Activated T-helper 1 cell treated with anti-CD3 and anti-CD28 coated beads, Interleukin-12 subunit alpha, Interleukin-12 subunit beta, Interleukin-2, Interleukin-4 antibody, amounts not matched to agents 30 ng/mL and 10 ng/mL and 1 ng/mL, durations not matched to agents 14 hours and 24 hours and 36 hours (primary cell): ENCODE results near the gene LOC128125822.

Source experiments
- DNase-seq: peaks from one replicate; pipeline ENCODE4 v3.0.0; 2021; ENCODE audit warnings: low spot score
- H3K27ac Mint-ChIP-seq: one replicate; pipeline ENCODE4 v1.8.0; 2021; ENCODE audit warnings: mild to moderate bottlenecking, mixed read lengths
- H3K27me3 Mint-ChIP-seq: one replicate; pipeline ENCODE4 v1.8.0; 2022; ENCODE audit warnings: mild to moderate bottlenecking, moderate library complexity, mixed read lengths; ENCODE audit not compliant: insufficient read depth
- H3K36me3 Mint-ChIP-seq: one replicate; pipeline ENCODE4 v1.8.0; 2021; ENCODE audit warnings: low read depth, mixed read lengths
- H3K4me1 Mint-ChIP-seq: one replicate; pipeline ENCODE4 v1.8.0; 2021; ENCODE audit warnings: low read depth, mixed read lengths
- H3K4me3 Mint-ChIP-seq: one replicate; pipeline ENCODE4 v1.8.0; 2021; ENCODE audit warnings: mild to moderate bottlenecking, moderate library complexity, mixed read lengths
- H3K9me3 Mint-ChIP-seq: one replicate; pipeline ENCODE4 v1.8.0; 2021; ENCODE audit warnings: mixed read lengths
- intact Hi-C: fragments of 100-400 bp; cut with micrococcal nuclease; formaldehyde crosslinking; loops from one replicate; pipeline ENCODE4 v1.15.1; 2024

LOC128125822 gene

DNA sequence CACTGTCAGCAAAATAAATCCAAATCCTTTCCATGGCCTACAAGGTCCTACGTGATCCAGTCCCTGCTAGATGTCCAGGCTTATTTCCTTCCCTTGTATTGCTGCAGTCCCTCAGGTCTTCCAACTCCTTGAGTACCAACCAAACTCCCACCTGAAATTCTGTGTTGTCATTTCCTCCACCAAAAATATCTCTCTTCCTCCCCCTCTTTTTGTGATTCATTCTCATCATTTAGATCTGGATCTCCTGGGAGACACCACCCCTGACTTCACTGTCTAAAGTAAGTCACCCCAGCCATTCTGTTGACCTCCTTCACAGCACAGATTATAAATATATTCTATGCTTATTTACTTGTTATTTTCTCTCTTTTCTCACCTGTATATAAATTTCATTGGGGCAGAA lies 9.0 kb upstream of the LOC128125822 start:
- Mint-ChIP-seq H3K27ac (no peak overlapping the region), H3K27me3 (peaks cover 6% of the 10 kb centered on the region), H3K9me3 (no peaks in the 10 kb centered on the region), H3K4me3 (no peak overlapping the region), H3K36me3 (no peaks in the 10 kb centered on the region), H3K4me1 (peaks cover 7% of the 10 kb centered on the region)
- intact Hi-C loops = no loop called here
- DNase-seq = no peak

DNA sequence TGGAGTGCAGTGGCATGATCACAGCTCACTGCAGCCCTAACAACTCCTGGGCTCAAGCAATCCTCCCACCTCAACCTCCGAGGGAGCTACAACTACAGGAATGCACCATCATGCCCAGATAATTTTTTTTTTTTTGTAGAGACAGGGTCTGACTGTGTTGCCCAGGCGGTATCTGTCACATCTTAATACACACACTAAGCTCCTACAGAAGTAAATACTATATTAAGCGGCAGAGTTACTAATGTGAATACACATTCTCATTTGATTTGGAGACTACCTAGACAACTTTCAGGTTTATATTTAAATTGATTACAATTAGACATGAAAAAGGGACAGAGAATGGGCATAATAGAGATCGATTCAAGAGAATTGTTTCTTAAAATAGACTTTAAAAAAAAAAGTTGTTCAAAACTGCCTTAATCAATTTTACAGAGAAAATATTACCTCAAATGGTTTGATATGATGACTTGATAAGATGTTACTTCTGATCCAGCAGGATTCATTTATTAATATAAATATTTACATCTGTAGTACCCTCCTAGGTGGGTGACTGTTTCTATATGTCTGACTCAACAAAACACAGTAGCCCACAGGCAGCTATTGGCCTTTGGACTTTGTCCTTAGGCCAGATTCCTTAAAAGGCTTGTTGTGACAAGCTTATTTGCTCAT lies 7.1 kb upstream of the LOC128125822 start:
- DNase-seq = no peak
- Mint-ChIP-seq H3K9me3 (no peaks in the 10 kb centered on the region), H3K27me3 (peaks cover 5% of the 10 kb centered on the region), H3K36me3 (no peaks in the 10 kb centered on the region), H3K4me3 (no peak overlapping the region), H3K4me1 (peaks cover 7% of the 10 kb centered on the region), H3K27ac (no peak overlapping the region)
- intact Hi-C loops = no loop called here

DNA sequence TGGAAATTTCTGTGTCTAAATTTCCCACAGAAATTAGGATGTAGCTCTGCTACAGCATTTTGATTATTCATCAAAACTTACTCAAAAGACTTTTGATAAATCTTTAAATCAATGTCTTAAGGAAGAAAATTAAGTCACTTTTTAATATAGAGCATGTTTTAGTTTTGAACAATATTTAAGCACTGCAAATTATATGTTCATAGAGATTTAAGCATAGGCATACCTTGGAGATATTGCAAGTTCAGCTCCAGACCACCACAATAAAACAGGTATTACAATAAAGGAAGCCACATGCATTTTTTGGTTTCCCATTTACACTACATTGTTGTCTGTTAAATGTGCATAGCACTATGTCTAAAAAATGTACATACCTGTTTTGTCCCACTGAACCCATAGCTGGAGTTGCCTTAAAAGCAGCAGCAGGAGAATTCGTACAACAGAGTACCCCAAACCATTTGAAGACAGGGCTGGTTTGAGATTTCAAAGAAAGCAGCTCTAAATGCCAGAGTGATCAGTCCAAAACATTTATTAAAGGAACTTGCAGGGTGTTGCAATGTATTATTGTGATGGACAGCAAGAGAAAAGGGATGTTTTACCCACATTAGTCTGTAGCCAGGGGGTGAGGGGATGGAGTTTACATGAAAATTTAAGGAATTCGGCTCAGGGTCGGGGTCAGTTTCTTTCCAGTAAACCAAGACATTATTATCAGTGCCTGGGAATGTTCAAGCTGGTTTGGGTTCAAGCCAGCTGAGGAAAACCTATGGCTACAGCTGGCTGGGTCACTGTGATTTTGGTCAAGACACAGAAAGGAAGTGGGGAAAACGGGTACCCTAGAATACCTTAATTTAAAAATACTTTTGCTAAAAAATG lies 6.3 kb upstream of the LOC128125822 start:
- H3K36me3 Mint-ChIP-seq = no peaks in the 10 kb centered on the region
- H3K9me3 Mint-ChIP-seq = no peaks in the 10 kb centered on the region
- no peak overlapping the region for H3K27ac Mint-ChIP-seq
- peaks cover 7% of the 10 kb centered on the region for H3K4me1 Mint-ChIP-seq
- H3K27me3 Mint-ChIP-seq = peaks cover 5% of the 10 kb centered on the region
- intact Hi-C loops = no loop called here
- no peak overlapping the region for H3K4me3 Mint-ChIP-seq
- DNase-seq = no peak

DNA sequence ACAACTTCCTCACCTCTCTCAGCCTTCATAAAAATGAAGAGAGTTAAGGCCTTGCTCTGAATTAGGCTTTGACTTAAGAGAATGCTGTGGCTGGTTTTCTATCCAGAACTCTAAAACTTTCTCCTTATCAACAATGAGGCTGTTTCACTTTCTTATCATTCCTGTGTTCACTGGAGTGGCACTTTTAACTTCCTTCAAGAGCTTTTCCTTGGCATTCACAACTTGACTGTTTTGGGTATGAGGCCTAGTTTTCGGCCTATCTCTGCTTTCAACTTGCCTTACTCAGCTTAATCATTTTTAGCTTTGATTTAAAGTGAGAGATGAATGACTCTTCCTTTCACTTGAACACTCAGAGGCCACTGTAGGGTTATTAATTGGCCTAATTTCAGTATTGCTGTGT lies 4.3 kb upstream of the LOC128125822 start:
- intact Hi-C loops = no loop called here
- Mint-ChIP-seq H3K27me3 (no peaks in the 10 kb centered on the region), H3K36me3 (no peaks in the 10 kb centered on the region), H3K27ac (no peak overlapping the region), H3K9me3 (no peaks in the 10 kb centered on the region), H3K4me3 (no peak overlapping the region), H3K4me1 (peaks cover 15% of the 10 kb centered on the region)
- DNase-seq = no peak

DNA sequence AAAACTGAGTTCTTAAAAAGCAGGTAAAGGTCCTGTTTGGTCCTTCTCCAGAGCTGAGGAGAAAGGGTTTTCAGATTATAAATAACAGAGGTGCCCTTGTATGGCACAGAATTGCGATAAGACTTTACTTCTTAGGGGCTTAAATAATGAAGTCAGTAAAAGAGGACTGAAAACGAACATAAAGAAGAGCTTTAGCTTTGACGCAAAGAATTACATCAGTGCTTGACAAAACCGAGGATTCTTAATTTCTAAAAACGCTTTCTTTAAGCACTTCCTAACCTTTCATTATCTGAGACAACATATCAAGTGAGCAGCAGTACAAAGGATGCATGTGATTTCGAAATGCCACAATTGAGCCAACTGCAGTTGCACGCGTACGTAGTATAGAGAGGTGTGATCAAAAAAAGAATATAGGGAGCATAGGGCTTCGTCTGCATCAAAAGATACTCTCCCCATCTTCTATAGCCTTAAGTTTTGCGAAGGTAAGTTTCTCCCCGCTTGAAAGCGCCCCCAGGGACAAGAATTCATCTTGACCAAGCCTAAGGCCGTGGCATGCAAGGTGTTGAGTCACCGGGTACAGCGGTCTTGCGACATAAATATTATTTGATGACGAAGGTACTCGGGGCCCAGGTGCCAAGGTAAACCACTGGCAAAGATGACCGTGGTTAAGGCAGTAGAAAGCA lies 778 bp upstream of the LOC128125822 start:
- Mint-ChIP-seq H3K9me3 (no peaks in the 10 kb centered on the region), H3K4me1 (peaks cover 30% of the 10 kb centered on the region), H3K36me3 (peaks cover 14% of the 10 kb centered on the region), H3K27ac (peak overlapping the region; percentile 94), H3K27me3 (no peaks in the 10 kb centered on the region), H3K4me3 (peak overlapping the region; percentile 84)
- no peak for DNase-seq
- intact Hi-C loops = loop anchor here (1.0 kb wide), 2 partner anchors 64 to 219 kb away; partner anchors contain the start of gene PHF3

DNA sequence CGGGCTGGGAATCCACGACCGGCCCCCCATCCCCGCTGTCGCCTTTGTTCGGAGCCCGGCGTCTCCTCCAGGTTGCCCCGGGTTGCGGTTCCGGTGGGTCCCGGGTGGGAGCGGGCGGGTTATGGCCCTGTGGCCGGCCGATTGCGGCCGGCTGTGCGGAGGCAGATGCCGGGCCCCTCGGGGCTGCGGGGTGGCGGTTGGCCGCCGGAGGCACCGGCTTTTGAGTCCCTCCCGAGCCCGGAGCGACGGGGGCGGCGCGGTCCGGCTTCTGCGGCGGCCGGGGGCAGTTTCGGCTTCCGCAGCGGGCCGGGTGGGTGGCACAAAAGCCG lies 431 bp downstream of the LOC128125822 start:
- Mint-ChIP-seq H3K27ac (peak overlapping the region; percentile 94), H3K36me3 (peaks cover 25% of the 10 kb centered on the region), H3K27me3 (no peaks in the 10 kb centered on the region), H3K9me3 (no peaks in the 10 kb centered on the region), H3K4me3 (peak overlapping the region; percentile 95), H3K4me1 (peaks cover 37% of the 10 kb centered on the region)
- intact Hi-C loops = loop anchor here (1.0 kb wide), 2 partner anchors 63 to 220 kb away; partner anchors contain the start of gene PHF3
- no peak for DNase-seq

DNA sequence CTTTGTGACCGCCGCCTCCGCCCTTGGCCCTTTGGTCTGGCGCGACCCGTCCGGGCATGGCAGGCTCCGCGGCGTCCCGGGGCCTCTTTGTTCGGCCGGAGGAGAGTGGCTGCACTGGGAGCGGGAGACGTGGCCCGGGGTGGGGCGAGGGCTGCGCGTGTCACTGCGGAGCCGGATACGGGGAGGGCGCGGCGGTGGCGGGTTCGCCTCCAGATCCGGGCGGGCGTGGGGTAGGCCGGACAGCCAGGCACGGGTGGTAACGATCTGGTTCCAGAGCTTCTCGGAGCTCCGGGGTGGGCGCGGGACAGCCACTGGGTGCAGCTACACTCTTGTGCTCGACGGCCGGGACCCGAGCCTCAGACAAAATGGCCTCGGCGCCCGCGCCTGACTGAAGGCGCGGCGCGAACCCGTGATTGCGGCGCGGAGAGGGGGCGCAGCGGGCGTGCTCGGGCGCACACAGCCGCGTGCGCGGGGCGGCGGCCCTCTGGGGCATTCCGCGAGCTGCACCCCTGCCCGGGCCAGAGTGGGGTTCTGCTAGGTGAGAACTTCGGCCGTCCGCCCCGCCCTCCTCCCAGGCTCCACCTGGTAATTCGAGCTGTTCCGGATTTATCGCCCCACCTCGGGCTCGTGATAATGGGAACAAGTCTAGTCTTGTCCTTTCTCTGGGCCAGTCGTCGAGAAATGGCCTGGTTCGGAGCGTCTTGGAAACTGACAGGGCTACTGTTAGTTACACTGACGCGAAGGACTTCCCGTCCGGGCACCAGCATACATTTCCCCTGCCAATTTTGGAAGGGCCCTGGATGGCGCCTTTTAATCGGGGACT lies 1.0 kb downstream of the LOC128125822 start:
- Mint-ChIP-seq H3K27ac (peak overlapping the region; percentile 95), H3K9me3 (no peaks in the 10 kb centered on the region), H3K27me3 (no peaks in the 10 kb centered on the region), H3K4me1 (peaks cover 37% of the 10 kb centered on the region), H3K4me3 (peak overlapping the region; percentile 95), H3K36me3 (peaks cover 25% of the 10 kb centered on the region)
- DNase-seq = peak; percentile 65
- intact Hi-C loops = no loop called here

DNA sequence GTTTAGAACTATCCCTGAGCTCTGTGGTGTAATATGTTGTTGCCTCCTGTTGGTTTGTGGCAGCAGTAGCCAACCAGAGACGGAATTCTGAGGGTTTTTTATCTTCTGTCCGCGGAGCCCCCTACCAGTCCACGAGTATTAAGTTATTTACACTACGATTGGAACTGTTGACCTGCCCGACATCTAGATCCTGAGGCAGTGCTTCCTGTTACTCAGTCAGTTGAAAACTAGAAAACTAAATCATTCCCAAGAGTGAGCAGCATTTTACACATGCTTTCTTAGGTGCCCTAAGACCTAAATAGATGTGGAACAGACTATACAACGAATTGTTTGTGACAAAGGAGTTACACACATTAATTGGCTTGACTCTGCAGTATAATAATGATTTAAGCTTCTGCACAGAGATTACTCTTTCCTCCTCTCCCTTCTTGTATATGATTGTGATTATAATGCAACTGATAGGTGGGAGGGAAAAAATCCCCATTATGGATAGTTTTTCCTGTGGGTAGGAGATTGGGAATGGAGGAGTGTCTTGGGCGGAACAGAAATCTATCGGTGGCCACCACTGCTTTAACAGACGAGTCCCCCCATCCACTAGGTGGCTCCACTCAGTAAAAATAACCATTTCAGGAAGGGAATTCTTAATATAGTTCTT lies 1.7 kb downstream of the LOC128125822 start:
- intact Hi-C loops = loop anchor here (1.0 to 2.0 kb wide), 5 partner anchors 9 to 190 kb away; no protein-coding TSS in a partner anchor
- peak; percentile 14 for DNase-seq
- H3K27ac Mint-ChIP-seq = peak overlapping the region; percentile 95
- peaks cover 27% of the 10 kb centered on the region for H3K36me3 Mint-ChIP-seq
- peaks cover 37% of the 10 kb centered on the region for H3K4me1 Mint-ChIP-seq
- peak overlapping the region; percentile 95 for H3K4me3 Mint-ChIP-seq
- H3K9me3 Mint-ChIP-seq = no peaks in the 10 kb centered on the region
- no peaks in the 10 kb centered on the region for H3K27me3 Mint-ChIP-seq

DNA sequence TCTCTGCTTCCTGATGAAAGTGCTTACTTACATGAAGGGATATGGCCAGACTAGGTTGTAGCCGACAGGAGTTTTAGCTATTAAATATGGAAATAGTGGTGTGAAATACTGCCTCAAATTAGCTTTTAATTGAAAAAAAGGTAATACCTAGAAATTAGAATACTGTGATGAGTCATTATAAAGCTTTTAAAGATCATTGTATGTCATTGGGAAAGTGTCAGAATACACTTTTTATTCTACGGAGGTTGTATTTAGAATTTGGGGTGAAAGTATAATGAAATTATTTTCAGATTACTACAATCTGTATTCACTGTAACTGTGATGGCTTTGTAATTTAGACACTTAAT lies 2.2 kb downstream of the LOC128125822 start:
- H3K4me1 Mint-ChIP-seq = peaks cover 37% of the 10 kb centered on the region
- intact Hi-C loops = loop anchor here (1.0 to 2.0 kb wide), 5 partner anchors 9 to 190 kb away; no protein-coding TSS in a partner anchor
- no peaks in the 10 kb centered on the region for H3K27me3 Mint-ChIP-seq
- no peaks in the 10 kb centered on the region for H3K9me3 Mint-ChIP-seq
- peak overlapping the region; percentile 95 for H3K4me3 Mint-ChIP-seq
- peaks cover 27% of the 10 kb centered on the region for H3K36me3 Mint-ChIP-seq
- DNase-seq = no peak
- H3K27ac Mint-ChIP-seq = peak overlapping the region; percentile 95

DNA sequence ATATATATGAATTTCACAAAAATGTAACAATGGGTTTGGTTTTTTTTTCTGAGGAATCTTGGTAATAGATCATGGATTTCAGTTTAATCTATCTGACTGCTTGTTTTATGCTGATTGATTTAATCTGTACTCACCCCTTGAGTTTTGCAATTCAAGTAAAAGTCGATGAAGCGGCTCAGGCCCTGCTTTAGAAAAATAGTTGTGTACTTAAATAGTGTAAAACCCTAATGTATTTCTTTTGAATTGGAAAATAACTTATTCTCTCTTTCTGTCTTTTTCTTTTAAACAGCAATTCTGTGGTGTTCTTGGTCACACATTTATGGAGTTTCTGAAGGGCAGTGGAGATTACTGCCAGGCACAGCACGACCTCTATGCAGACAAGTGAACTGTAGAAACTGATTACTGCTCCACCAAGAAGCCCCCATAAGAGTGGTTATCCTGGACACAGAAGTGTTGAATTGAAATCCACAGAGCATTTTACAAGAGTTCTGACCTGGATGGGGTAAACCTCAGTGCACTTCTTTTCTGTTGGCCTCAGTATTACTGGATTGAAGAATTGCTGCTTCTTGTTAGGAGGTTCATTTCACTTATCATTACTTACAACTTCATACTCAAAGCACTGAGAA lies 4.0 kb downstream of the LOC128125822 start:
- Mint-ChIP-seq H3K36me3 (peaks cover 41% of the 10 kb centered on the region), H3K4me1 (peaks cover 35% of the 10 kb centered on the region), H3K27ac (peak overlapping the region; percentile 61), H3K9me3 (no peaks in the 10 kb centered on the region), H3K27me3 (no peaks in the 10 kb centered on the region), H3K4me3 (no peak overlapping the region)
- intact Hi-C loops = loop anchor here (5.0 kb wide), 1 partner anchor 136 kb away; no protein-coding TSS in a partner anchor
- no peak for DNase-seq

DNA sequence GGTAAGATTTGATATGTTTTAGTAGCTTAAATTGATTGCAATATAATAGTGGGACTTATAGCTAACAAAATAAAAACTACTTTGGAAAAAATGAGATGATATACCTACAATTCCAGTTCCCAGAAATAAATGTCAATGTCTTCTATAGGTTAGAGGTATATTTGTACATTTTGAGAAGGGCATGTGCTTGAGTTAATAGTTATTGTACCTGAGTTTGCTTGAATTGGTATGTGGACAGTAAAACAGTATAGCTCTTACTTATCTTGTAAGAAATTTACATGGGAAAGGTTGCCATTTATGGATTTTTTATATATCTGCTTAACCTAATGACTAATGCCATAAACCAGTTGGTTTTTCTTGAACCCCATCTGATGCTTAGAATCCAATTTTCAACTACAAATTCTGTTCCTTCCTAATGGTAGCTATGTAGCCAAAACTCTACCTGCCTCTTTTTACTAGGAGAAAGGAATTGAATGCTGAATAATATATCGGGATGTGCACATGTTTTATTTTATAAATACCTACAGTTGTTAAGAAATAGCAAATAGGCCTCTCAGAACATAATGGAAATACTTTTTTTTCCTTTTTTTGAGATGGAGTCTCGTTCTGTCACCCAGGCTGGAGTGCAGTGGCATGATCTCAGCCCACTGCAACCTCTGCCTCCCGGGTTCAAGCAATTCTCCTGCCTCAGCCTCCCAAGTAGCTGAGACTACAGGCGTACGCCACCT lies 4.9 kb downstream of the LOC128125822 start:
- Mint-ChIP-seq H3K9me3 (no peaks in the 10 kb centered on the region), H3K27ac (no peak overlapping the region), H3K4me3 (no peak overlapping the region), H3K27me3 (no peaks in the 10 kb centered on the region), H3K4me1 (peaks cover 28% of the 10 kb centered on the region), H3K36me3 (peaks cover 43% of the 10 kb centered on the region)
- intact Hi-C loops = loop anchor here (5.0 kb wide), 1 partner anchor 135 kb away; no protein-coding TSS in a partner anchor
- DNase-seq = no peak
